ENCODE measurements around the gene SARDH.
"Not testable (repeated sequence)": the region's sequence is repeated elsewhere in the genome, so short reads cannot be mapped to it uniquely, and the experiment has no call there.

Gene SARDH

DNA sequence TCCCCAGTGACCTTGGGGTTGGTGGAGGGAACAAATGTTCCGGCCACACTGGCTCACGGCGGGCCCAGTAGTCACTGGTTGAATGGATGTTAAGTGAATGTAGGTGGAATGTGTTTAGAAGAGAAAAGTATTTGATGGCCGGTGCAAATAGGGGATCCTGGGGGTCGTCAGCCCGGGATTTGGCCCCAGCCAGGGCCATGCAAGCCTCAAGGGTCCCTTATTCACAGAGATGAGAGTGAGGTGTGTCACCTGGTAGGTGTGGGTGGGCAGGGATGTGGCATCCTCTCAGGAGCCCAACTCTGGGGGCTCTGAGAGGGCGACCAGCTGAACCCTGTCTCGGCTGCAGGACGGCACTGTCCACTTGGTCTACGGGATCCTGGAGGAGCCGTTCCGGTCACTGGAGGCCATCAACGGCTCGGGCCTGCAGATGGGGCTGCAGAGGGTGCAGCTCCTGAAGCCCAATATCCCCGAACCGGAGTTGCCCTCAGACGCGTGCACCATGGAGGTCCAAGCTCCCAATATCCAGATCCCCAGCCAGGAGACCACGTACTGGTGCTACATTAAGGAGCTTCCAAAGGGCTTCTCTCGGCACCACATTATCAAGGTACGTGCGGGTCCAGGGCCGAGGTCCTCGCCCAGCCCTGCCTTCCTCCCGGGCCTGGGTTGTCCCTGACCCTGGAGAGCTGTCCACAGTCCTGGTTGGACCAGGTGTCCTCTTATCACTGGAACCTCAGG is 96.1 kb downstream of the SARDH start:
- no peak for DNase-seq

- DNase-seq: no peak
These were observed 96.8 kb downstream of the SARDH start for GRCh38 chr9:133641396-133641655.

DNA sequence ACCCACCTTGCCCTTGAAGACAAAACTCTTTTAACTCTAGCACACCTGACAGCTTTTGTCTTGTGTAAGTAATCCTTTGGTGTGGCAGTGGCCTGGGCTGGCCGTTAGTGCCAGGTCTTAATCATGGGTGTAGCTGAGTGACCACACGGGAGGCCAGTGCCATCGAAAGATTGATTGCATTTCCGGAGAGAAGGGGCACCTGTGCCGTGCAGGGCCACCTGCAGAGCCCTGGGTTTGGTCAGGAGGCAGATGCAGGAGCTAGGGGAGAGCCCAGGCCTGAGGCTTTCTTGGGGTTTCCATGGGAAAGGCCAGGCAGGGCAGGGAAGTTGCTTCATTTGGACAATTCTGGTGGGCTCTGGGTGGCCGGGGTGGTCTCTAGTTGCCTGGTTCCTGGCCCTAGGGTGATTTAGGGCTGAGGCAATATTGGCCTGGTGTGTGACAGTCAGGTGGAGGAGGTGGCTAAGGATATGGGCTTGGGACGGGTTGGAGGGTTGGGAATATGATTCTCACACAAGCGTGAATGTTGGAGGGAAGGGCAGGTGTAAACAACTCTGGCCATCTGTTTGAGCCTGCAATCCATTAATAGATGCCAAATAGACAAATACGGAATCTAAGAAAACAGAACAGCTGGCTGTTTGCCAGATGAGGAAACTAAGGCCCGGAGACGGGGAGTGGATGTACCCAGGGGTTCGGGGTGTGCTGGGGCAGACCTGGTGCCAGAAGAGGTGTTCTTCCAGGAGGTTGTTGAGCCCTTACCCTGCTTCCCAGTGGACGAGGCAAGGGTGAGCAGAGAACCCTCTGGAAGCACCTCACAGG is 97.4 kb downstream of the SARDH start:
- no peak for DNase-seq

DNA sequence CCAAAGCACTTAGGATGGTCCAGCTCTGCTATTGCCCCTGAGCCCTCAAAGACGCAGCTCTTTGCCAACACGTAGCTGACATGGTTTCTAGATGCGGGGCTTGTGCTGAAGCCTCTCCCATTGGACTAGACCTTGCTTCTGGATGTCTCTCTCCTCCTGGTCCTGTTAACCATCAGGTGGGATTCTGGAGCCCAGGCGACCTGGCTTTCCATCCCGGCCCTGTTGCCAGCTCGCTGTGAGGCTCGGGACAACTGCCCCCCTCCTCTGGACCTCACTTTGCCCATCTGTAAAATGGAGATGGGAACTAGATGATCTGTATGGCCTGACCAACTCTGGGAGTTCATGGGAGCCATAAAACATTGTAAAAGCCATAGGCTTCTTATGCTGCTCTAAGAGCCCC is 98.0 kb downstream of the SARDH start:
- no peak for DNase-seq

DNA sequence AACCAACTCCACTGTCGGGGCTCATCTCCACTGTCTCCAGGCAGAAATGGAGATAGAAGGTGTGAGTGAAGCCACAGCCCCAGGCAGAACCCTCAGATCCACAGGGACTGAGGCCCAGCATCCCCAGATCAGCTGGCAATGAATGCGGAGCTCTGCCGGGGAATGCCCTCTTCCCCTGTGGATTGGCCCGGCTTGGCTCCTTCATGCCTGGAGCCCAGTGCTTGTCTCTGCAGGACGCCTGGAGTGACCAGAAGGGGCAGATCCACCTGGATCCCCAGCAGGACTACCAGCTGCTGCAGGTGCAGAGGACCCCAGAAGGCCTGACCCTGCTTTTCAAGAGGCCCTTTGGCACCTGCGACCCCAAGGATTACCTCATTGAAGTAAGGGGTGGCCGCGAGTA is 98.5 kb downstream of the SARDH start:
- DNase-seq: no peak

GRCh38 chr9:133638711-133639110 is 99.4 kb downstream of the SARDH start:
- DNase-seq: no peak

- DNase-seq: no peak
These were observed 100.1 kb downstream of the SARDH start for GRCh38 chr9:133638076-133638475.

- DNase-seq: no peak
These were observed 100.6 kb downstream of the SARDH start for GRCh38 chr9:133637451-133638055.

DNA sequence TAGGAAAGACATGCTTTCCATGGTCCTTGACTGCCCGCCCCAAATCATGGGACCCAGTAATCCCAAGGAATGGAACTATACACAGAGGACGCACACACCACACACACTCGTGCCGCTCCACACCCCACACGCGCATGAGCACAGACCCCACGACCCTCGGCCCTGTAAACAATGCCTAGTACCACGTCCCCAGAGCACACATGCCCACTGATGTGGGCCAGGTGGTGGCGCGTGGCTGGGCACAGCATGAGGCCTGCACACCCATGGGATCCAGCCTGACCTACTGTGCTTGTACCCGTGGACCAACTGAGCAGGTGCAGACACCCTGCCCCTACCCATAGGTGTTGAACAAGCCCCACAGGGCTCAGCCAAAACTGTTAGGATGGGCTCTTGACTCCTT is 101.2 kb downstream of the SARDH start:
- DNase-seq: no peak

GRCh38 chr9:133635533-133636531 is 102.3 kb downstream of the SARDH start, which contains the start of gene DBH:
DBH (plus strand) TSS chr9:133636363; CDS start chr9:133636372, 9 bp downstream.
- DNase-seq: no peak

DNA sequence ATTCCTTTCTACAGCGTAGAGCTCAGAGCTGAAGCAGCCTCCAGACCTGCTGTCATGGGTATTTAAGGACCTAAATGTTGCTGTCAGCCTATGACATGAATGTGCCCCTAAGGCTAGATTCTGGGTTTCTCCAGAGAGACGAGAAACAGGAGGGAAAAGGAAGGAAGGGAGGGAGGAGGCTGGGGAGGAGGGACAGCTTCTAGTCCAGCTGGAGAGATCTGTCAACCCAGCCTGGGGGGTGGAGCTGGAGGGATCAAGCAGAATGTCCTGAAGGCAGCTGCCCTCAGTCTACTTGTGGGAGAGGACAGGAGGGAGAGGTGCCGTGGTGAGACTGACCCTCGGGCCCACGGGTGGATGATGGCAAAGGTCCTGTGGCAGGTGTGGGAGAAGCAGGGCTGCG is 103.1 kb downstream of the SARDH start:
- DNase-seq: no peak

- DNase-seq: no peak
These were observed 104.0 kb downstream of the SARDH start for GRCh38 chr9:133634081-133634691.

- DNase-seq: no peak
These were observed 104.5 kb downstream of the SARDH start for GRCh38 chr9:133633681-133634080.

GRCh38 chr9:133632806-133633680 is 105.1 kb downstream of the SARDH start:
- DNase-seq: no peak

GRCh38 chr9:133631111-133631510 is 107.0 kb downstream of the SARDH start:
- no peak for DNase-seq

GRCh38 chr9:133629221-133630110 is 108.7 kb downstream of the SARDH start:
- DNase-seq: no peak

- no peak for DNase-seq
These were observed 109.4 kb downstream of the SARDH start for GRCh38 chr9:133628766-133629165.

DNA sequence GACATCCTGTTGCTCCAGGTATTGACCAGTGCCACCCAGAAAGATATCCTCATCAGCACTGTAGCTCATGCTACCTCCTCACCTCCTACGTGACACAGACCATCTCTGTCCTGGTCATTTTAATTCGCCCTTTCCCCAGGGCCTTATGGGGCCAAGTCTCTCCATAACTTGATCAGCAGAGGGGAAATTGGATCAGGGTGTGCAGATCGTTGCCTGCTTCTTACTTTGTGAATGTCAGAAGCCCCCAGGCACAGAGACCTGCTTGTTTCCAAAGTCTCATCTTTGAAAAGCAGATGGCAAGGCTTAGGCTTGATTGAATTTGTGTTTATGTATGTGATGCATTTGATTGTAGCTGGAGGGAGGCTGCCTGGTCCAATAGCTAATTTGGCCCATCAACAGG is 110.8 kb downstream of the SARDH start:
- DNase-seq: no peak

DNA sequence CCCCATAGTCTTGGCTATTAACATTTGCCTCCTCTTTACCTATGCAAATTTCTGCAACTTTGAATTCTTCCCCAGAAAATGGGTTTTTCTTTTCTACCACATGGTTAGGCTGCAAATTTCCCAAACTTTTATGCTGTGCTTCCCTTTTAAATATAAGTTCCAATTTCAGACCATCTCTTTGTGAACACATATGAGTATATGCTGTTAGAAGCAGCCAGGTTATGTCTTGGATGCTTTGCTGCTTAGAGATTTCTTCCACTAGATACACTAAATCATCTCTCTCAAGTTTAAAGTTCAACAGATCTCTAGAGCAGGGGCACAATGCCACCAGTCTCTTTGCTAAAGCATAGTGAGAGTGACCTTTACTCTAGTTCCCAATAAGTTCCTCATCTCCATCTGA is 112.1 kb downstream of the SARDH start:
- not testable (repeated sequence) for DNase-seq

DNA sequence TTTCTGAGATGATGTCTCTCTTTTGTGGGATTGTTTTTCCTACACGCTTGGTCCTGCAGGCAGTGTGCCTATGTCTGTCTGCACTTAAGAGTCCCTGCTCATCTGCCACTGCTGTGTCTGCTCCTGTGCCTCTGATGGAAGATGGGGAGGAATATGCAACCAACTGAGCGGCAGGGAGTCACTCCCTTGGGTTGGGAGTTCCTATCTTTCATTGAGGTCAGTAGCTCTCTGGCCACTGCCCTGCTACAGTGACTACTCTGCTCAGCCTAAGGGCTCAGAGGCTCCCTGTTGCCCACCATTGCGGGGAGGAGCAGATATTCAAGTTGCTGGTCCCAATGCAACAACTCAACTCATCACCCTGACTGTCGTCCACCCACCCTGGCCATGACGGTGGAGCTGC is 115.6 kb downstream of the SARDH start:
- DNase-seq: no peak

Data from SIG-M5 (cell line).